ELF-1 (cell line): Measurements from ENCODE around the gene TRIM8.
"Not testable (repeated sequence)": the region's sequence is repeated elsewhere in the genome, so short reads cannot be mapped to it uniquely, and the experiment has no call there.

Experiments used
- DNase-seq: peaks from one replicate; pipeline ENCODE4 v3.0.0-alpha.2; 2016; ENCODE audit warnings: low read depth, low spot score

TRIM8 gene

GRCh38 chr10:102695401-102695800 lies 51.1 kb downstream of the TRIM8 start:
- DNase-seq, result not testable (repeated sequence)

- no peak for DNase-seq
Observed at GRCh38 chr10:102696736-102697135, 52.5 kb downstream of the TRIM8 start.

- no peak for DNase-seq
Observed at GRCh38 chr10:102698894-102699293, 54.6 kb downstream of the TRIM8 start.

GRCh38 chr10:102701272-102701671 lies 57.0 kb downstream of the TRIM8 start:
- DNase-seq, result no peak

- DNase-seq, result no peak
Observed at GRCh38 chr10:102701796-102702195, 57.5 kb downstream of the TRIM8 start.

- no peak for DNase-seq
Observed at GRCh38 chr10:102702742-102703141, 58.5 kb downstream of the TRIM8 start.

- no peak for DNase-seq
Observed at GRCh38 chr10:102704915-102705314, 60.6 kb downstream of the TRIM8 start.

GRCh38 chr10:102705531-102705930 lies 61.3 kb downstream of the TRIM8 start:
- no peak for DNase-seq
